GM12878 (cell line): ENCODE measurements around the gene CSNK1G1. TPM values are rescaled to one million over a fixed set of nuclear protein-coding genes. Genes with fewer than 3 reads are reported as not detected.

Experiments
- ATAC-seq: fragments of 200-7000 bp; cut with Tn5 transposase; 3 replicates; pipeline ENCODE4 v1.9.1; 2020; ENCODE audit warnings: mild to moderate bottlenecking, moderate library complexity
- BruUV-seq: library from RNA; stranded (reverse); fragments of 400-500 nt; replicated peaks from 2 replicates; lab custom pipeline; 2021; lab: Mats Ljungman, UMichigan
- CTCF ChIA-PET: fragments of 300-600 bp; sonication (Branson Sonifier 250); formaldehyde crosslinking; extraction: SDS; loops from one replicate; lab custom pipeline; 2021; ENCODE audit warnings: inconsistent platforms; lab: Yijun Ruan, JAX
- POLR2A ChIA-PET: fragments of 350-600 bp; formaldehyde crosslinking; extraction: SDS; loops from one replicate; lab custom pipeline; 2021; ENCODE audit warnings: inconsistent platforms; lab: Charles Lee
- RAD21 ChIA-PET: fragments of 300-600 bp; sonication (Branson Sonifier 250); formaldehyde crosslinking; loops from one replicate; lab custom pipeline; 2023; ENCODE audit warnings: antibody characterized with exemption; ENCODE audit not compliant: unreplicated experiment; lab: Charles Lee
- SMC1A ChIA-PET: fragments of 300-600 bp; sonication (Branson Sonifier 250); formaldehyde crosslinking; loops from one replicate; lab custom pipeline; 2023; ENCODE audit not compliant: unreplicated experiment, uncharacterized antibody; lab: Charles Lee
- DNase-seq: peaks from one replicate; pipeline ENCODE4 v3.0.0-alpha.2; 2011; ENCODE audit warnings: low read depth, low spot score
- FAIRE-seq: peaks from 3 replicates; lab custom pipeline; 2011; peaks lifted over from hg19 to GRCh38; lab: Jason Lieb, UNC
- H2AFZ ChIP-seq: 2 replicates; pipeline ENCODE4 v1.6.0; 2011; ENCODE audit warnings: low read depth, low read length, control low read depth; ENCODE audit not compliant: control insufficient read depth
- H3K27ac ChIP-seq: 2 replicates; pipeline ENCODE4 v1.5.1; 2011; ENCODE audit warnings: control low read depth; ENCODE audit not compliant: control insufficient read depth, insufficient read depth
- H3K27me3 ChIP-seq, 2 experiments: replicated peaks in 1 of 2; 2 replicates each; pipeline versions ENCODE4 v1.6.0 to v1.6.1; 2011; ENCODE audit warnings: low read length in 1 of 2; ENCODE audit not compliant: control insufficient read depth in 2 of 2, insufficient read depth in 2 of 2
- H3K36me3 ChIP-seq, 2 experiments: 2 replicates each; pipeline ENCODE4 v1.5.1; 2011; ENCODE audit warnings: low read length in 1 of 2; ENCODE audit not compliant: control insufficient read depth in 2 of 2, insufficient read depth in 2 of 2
- H3K4me1 ChIP-seq: 2 replicates; pipeline ENCODE4 v1.6.1; 2011; ENCODE audit warnings: mild to moderate bottlenecking, low read length, moderate library complexity, mixed read lengths; ENCODE audit not compliant: control insufficient read depth, insufficient read depth
- H3K4me2 ChIP-seq: 2 replicates; pipeline ENCODE4 v1.6.0; 2011; ENCODE audit warnings: control low read depth; ENCODE audit not compliant: control insufficient read depth, insufficient read depth
- H3K4me3 ChIP-seq: fragments of 200-600 bp; sonication (generic); 2 replicates; pipeline ENCODE4 v1.5.1; 2016
- H3K79me2 ChIP-seq: 2 replicates; pipeline ENCODE4 v1.6.0; 2011; ENCODE audit warnings: low read length; ENCODE audit not compliant: control insufficient read depth, insufficient read depth
- H3K9ac ChIP-seq: 2 replicates; pipeline ENCODE4 v1.8.0; 2011; ENCODE audit warnings: low read length, control low read depth, mixed read lengths; ENCODE audit not compliant: control insufficient read depth, insufficient read depth
- H3K9me3 ChIP-seq: replicated peaks from 3 replicates; pipeline ENCODE4 v1.5.1; 2011; ENCODE audit warnings: mild to moderate bottlenecking, low read length; ENCODE audit not compliant: control insufficient read depth, insufficient read depth
- H4K20me1 ChIP-seq: 2 replicates; pipeline ENCODE4 v1.6.0; 2011; ENCODE audit not compliant: control insufficient read depth, insufficient read depth
- CEBPZ ChIP-seq: fragments of 150-350 bp; IDR thresholded peaks from 2 replicates; pipeline ENCODE4 v1.6.1; 2016; ENCODE audit warnings: low read depth, low read length
- GABPA ChIP-seq: IDR thresholded peaks from 2 replicates; pipeline ENCODE4 v1.6.1; 2014; ENCODE audit warnings: antibody characterized with exemption, low read depth, mild to moderate bottlenecking, inconsistent platforms
- KLF5 ChIP-seq: fragments of 450-650 bp; IDR thresholded peaks from 2 replicates; pipeline ENCODE4 v1.6.1; 2014; ENCODE audit warnings: mild to moderate bottlenecking; ENCODE audit not compliant: partially characterized antibody
- POLR2A ChIP-seq: IDR thresholded peaks from 2 replicates; pipeline ENCODE4 v1.6.1; 2011; ENCODE audit warnings: low read depth, mild to moderate bottlenecking, low read length
- RAD51 ChIP-seq: fragments of 450-650 bp; IDR thresholded peaks from 2 replicates; pipeline ENCODE4 v1.6.1; 2016; ENCODE audit warnings: moderate library complexity, mild to moderate bottlenecking, inconsistent platforms
- TCF3 ChIP-seq: IDR thresholded peaks from 2 replicates; pipeline ENCODE4 v1.6.1; 2012; ENCODE audit warnings: low read depth, mild to moderate bottlenecking, low read length, borderline replicate concordance; ENCODE audit not compliant: insufficient read depth
- ZBED1 ChIP-seq: IDR thresholded peaks from 2 replicates; pipeline ENCODE4 v1.6.1; 2016; ENCODE audit warnings: borderline replicate concordance
- WGBS: methylation state at CpG from one replicate; pipeline ENCODE4 v1.1.6; 2016; ENCODE audit warnings: low lambda C conversion rate; ENCODE audit not compliant: insufficient replicate concordance, insufficient coverage; ENCODE audit errors: missing lambda C conversion rate; 5-methylcytosine and 5-hydroxymethylcytosine counted together
- in situ Hi-C: fragments of 300-500 bp; cut with MboI; formaldehyde crosslinking; loops from 9 replicates; pipeline ENCODE4 v1.14.3; 2018; ENCODE audit warnings: mixed read lengths
- intact Hi-C: fragments of 100-400 bp; cut with micrococcal nuclease; formaldehyde crosslinking; loops from one replicate; pipeline ENCODE4 v1.14.2; 2022; ENCODE audit not compliant: unreplicated experiment
- polyA plus RNA-seq, 11 experiments: library from polyadenylated mRNA; depleted of rRNA in 4 of 11; unstranded in 6 of 11; stranded (reverse) in 5 of 11; fragments of >200 nt; fragmentation: Nextera tagmentation in 4 of 11; fragmentation: Illumina TruSeq in 1 of 11; extraction: Ambion mirVana in 4 of 11; extraction: Trizol in 1 of 11; gene quantifications; 1 replicate in 1 of 11; 2 replicates in 10 of 11; pipeline versions ENCODE4 v1.2.1 to v1.2.3, GENCODE V29; 2011 to 2016; ENCODE audit warnings: inconsistent platforms in 2 of 11, missing spikeins in 2 of 11, low read depth in 1 of 11
- total RNA-seq, 4 experiments: library from RNA; depleted of rRNA in 3 of 4; stranded (reverse); fragments of >200 nt in 3 of 4; fragmentation: Illumina TruSeq in 1 of 4; extraction: Trizol in 1 of 4; gene quantifications; 2 replicates each; pipeline versions ENCODE4 v1.2.1 to v1.2.3, GENCODE V29; 2013 to 2021
- TF ChIP-seq, protein P1 (sequence below): fragments of 450-650 bp; IDR thresholded peaks from 2 replicates; pipeline ENCODE4 v1.6.1; 2014; ENCODE audit warnings: mild to moderate bottlenecking
- TF ChIP-seq, protein P2 (sequence below): fragments of 450-650 bp; IDR thresholded peaks from 2 replicates; pipeline ENCODE4 v1.6.1; 2017; ENCODE audit warnings: mild to moderate bottlenecking, moderate library complexity

Gene CSNK1G1
- total and polyA plus RNA-seq, 10 of the 15 experiments (the other 5 are each of a cell fraction or from before 2014, with no cell fraction given), result 6.1 to 23.4 (median 15.3) TPM

DNA sequence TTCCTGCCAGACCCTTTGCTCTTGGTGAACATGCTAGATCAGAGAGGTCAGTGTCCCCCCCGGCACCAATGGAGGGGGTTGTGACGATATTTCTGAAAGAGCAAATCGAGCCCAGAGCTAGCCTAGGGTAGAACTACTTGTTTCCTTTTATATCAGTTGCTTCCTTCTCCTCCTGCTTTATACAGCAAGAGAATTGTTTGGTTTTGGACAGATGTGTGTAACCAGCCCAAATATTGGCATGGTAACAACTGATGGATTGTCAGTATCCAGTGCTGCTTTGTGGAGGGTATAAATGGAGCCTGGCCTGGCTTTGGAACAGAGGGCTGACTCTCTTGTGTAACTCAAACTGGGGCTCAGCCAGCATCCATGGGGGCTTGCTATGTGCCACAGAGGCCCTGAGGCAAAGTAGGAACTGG, 233.0 kb downstream of the CSNK1G1 start (continued):
- TF ChIP-seq TCF3 (no peak), GABPA (no peak)
- TF ChIP-seq, protein P1, sequence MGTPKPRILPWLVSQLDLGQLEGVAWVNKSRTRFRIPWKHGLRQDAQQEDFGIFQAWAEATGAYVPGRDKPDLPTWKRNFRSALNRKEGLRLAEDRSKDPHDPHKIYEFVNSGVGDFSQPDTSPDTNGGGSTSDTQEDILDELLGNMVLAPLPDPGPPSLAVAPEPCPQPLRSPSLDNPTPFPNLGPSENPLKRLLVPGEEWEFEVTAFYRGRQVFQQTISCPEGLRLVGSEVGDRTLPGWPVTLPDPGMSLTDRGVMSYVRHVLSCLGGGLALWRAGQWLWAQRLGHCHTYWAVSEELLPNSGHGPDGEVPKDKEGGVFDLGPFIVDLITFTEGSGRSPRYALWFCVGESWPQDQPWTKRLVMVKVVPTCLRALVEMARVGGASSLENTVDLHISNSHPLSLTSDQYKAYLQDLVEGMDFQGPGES, result no peak

DNA sequence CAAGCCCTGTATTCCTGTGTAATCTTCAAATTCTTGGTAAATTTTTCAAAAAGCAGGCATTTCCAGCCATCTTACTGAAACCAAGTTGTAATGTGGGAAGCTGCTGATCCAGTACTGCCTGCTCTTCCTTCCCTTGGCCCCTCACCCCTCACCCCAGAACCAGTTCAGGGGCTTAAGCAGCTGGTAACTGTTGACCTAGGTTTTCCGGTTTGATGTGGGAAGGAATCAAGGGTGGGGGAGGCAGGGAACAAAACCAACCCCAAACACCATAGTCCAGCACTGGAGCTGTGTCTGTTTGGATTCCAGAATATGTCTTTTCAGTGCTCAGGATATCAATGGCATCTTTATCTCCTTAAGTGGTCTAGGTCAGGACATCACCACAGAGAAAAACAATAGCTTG, 233.5 kb downstream of the CSNK1G1 start:
- 90% methylated on average over 1 of the region's 1 CpG for WGBS
- no peak for TF ChIP-seq CEBPZ
- TF ChIP-seq ZBED1, result no peak
- TF ChIP-seq POLR2A, result no peak
- TF ChIP-seq RAD51, result no peak
- TF ChIP-seq KLF5, result no peak
- TF ChIP-seq, protein P2, sequence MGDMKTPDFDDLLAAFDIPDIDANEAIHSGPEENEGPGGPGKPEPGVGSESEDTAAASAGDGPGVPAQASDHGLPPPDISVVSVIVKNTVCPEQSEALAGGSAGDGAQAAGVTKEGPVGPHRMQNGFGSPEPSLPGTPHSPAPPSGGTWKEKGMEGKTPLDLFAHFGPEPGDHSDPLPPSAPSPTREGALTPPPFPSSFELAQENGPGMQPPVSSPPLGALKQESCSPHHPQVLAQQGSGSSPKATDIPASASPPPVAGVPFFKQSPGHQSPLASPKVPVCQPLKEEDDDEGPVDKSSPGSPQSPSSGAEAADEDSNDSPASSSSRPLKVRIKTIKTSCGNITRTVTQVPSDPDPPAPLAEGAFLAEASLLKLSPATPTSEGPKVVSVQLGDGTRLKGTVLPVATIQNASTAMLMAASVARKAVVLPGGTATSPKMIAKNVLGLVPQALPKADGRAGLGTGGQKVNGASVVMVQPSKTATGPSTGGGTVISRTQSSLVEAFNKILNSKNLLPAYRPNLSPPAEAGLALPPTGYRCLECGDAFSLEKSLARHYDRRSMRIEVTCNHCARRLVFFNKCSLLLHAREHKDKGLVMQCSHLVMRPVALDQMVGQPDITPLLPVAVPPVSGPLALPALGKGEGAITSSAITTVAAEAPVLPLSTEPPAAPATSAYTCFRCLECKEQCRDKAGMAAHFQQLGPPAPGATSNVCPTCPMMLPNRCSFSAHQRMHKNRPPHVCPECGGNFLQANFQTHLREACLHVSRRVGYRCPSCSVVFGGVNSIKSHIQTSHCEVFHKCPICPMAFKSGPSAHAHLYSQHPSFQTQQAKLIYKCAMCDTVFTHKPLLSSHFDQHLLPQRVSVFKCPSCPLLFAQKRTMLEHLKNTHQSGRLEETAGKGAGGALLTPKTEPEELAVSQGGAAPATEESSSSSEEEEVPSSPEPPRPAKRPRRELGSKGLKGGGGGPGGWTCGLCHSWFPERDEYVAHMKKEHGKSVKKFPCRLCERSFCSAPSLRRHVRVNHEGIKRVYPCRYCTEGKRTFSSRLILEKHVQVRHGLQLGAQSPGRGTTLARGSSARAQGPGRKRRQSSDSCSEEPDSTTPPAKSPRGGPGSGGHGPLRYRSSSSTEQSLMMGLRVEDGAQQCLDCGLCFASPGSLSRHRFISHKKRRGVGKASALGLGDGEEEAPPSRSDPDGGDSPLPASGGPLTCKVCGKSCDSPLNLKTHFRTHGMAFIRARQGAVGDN, result no peak
- Histone ChIP-seq H3K79me2 (no peaks in the 10 kb centered on the region), H3K27me3 (no peaks in the 10 kb centered on the region), H3K4me3 (no peak overlapping the region), H3K27ac (no peak overlapping the region), H3K9me3 (no peaks in the 10 kb centered on the region; the same call in 2 of the 3 replicates), H3K36me3 (peaks cover 11 to 33% of the 10 kb centered on the region in 2 experiments), H3K9ac (no peak overlapping the region), H2AFZ (no peak overlapping the region), H3K4me2 (no peak overlapping the region), H4K20me1 (no peaks in the 10 kb centered on the region), H3K4me1 (no peaks in the 10 kb centered on the region)
- CTCF ChIA-PET, result interaction anchor here (1.2 to 1.9 kb wide), 3 partner anchors 9 to 31 kb away, joined by 3 to 6 read pairs (median 5); no protein-coding TSS in a partner anchor
- ATAC-seq, result no peak
- RAD21 ChIA-PET, result interaction anchor here (1.1 kb wide), 1 partner anchor 31 kb away, joined by 3 read pairs; no protein-coding TSS in a partner anchor
- in situ Hi-C loops, result no loop called here
- POLR2A ChIA-PET, result interaction anchor here (0.6 to 1.7 kb wide), 2 partner anchors 9 to 490 kb away, joined by 3 to 4 read pairs; no protein-coding TSS in a partner anchor
- no TSS peak for BruUV-seq
- no peak for FAIRE-seq
- intact Hi-C loops, result no loop called here
- no peak for DNase-seq
- SMC1A ChIA-PET, result interaction anchor here (0.6 to 1.7 kb wide), 5 partner anchors 9 to 510 kb away, joined by 3 to 5 read pairs (median 4); partner anchors contain the start of gene CIAO2A
